MCF 10A (cell line): ENCODE measurements around the gene CHKA. TPM values are rescaled to one million over a fixed set of nuclear protein-coding genes. Genes with fewer than 3 reads are reported as not detected.

ENCODE experiments used
- BruUV-seq: library from RNA; stranded (reverse); fragments of 400-500 nt; replicated peaks from 2 replicates; lab custom pipeline; 2021; lab: Mats Ljungman, UMichigan
- CTCF ChIA-PET: fragments of 300-600 bp; sonication (Branson Sonifier 250); formaldehyde crosslinking; extraction: SDS; loops from one replicate; lab custom pipeline; 2021; ENCODE audit warnings: antibody characterized with exemption, inconsistent platforms; lab: Yijun Ruan, JAX
- POLR2A ChIA-PET: fragments of 300-600, 350-650 bp; sonication (Branson Sonifier 250); formaldehyde crosslinking; extraction: SDS; loops from one replicate; lab custom pipeline; 2020; ENCODE audit warnings: antibody characterized with exemption, inconsistent platforms; lab: Yijun Ruan, JAX
- DNase-seq: peaks from one replicate; pipeline ENCODE4 v3.0.0-alpha.2; 2018; ENCODE audit not compliant: unreplicated experiment
- H3K27ac Mint-ChIP-seq: one replicate; pipeline ENCODE4 v1.8.0; 2022; ENCODE audit warnings: mild to moderate bottlenecking, low read depth, mixed read lengths; ENCODE audit not compliant: unreplicated experiment
- H3K27me3 Mint-ChIP-seq: one replicate; pipeline ENCODE4 v1.8.0; 2022; ENCODE audit warnings: mixed read lengths; ENCODE audit not compliant: insufficient read depth, unreplicated experiment
- H3K36me3 Mint-ChIP-seq: one replicate; pipeline ENCODE4 v1.8.0; 2022; ENCODE audit warnings: mild to moderate bottlenecking, moderate library complexity, mixed read lengths; ENCODE audit not compliant: insufficient read depth, unreplicated experiment
- H3K4me1 Mint-ChIP-seq: one replicate; pipeline ENCODE4 v1.8.0; 2022; ENCODE audit warnings: mixed read lengths; ENCODE audit not compliant: insufficient read depth, unreplicated experiment
- H3K4me3 Mint-ChIP-seq: one replicate; pipeline ENCODE4 v1.8.0; 2022; ENCODE audit warnings: mild to moderate bottlenecking, moderate library complexity, mixed read lengths; ENCODE audit not compliant: unreplicated experiment
- H3K9me3 Mint-ChIP-seq: one replicate; pipeline ENCODE4 v1.8.0; 2022; ENCODE audit warnings: mixed read lengths; ENCODE audit not compliant: unreplicated experiment
- intact Hi-C: fragments of 100-400 bp; cut with micrococcal nuclease; formaldehyde crosslinking; loops from 2 replicates; pipeline ENCODE4 v1.14.1; 2022
- total RNA-seq: library from RNA; stranded (reverse); gene quantifications from 2 replicates; pipeline ENCODE4 v1.2.3, GENCODE V29; 2022
- TF ChIP-seq, protein P1 (sequence below): fragments of 200-600 bp; IDR thresholded peaks from one replicate; pipeline ENCODE4 v1.8.0; 2022; ENCODE audit warnings: antibody characterized with exemption, mild to moderate bottlenecking; ENCODE audit not compliant: unreplicated experiment

CHKA gene
- total RNA-seq, 1 experiment from 2014 or later, result 7.8 TPM

GRCh38 chr11:68133761-68134160 lies 12.6 kb upstream of the CHKA start:
- intact Hi-C loops, result no loop called here
- Mint-ChIP-seq H3K36me3 (peaks cover 4% of the 10 kb centered on the region), H3K27ac (no peak overlapping the region), H3K4me3 (no peak overlapping the region), H3K4me1 (no peaks in the 10 kb centered on the region), H3K9me3 (peaks cover 9% of the 10 kb centered on the region), H3K27me3 (peaks cover 22% of the 10 kb centered on the region)
- ChIA-PET CTCF (no interaction called here), POLR2A (no interaction called here)
- BruUV-seq, result no TSS peak
- TF ChIP-seq, protein P1, sequence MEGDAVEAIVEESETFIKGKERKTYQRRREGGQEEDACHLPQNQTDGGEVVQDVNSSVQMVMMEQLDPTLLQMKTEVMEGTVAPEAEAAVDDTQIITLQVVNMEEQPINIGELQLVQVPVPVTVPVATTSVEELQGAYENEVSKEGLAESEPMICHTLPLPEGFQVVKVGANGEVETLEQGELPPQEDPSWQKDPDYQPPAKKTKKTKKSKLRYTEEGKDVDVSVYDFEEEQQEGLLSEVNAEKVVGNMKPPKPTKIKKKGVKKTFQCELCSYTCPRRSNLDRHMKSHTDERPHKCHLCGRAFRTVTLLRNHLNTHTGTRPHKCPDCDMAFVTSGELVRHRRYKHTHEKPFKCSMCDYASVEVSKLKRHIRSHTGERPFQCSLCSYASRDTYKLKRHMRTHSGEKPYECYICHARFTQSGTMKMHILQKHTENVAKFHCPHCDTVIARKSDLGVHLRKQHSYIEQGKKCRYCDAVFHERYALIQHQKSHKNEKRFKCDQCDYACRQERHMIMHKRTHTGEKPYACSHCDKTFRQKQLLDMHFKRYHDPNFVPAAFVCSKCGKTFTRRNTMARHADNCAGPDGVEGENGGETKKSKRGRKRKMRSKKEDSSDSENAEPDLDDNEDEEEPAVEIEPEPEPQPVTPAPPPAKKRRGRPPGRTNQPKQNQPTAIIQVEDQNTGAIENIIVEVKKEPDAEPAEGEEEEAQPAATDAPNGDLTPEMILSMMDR, result no peak
- DNase-seq, result no peak

DNA sequence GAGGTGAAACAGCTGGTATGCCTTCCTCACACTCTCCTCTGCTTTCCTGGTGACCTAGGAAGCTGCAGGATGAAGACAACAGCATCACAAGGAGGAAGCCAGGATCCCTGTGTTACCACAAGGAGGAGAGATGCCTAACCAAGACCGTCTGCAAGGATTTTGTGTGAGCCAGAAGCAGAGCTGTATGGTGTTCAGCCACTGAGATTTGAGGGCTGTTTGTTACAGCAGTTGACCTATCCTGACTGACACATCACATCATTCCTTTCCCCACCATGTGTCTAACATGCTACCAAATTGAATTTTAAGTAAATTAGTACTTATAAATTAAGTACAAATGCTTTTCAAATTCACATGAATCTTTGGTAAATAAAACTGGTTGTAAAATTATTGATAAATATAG lies 8.9 kb upstream of the CHKA start:
- BruUV-seq, result no TSS peak
- DNase-seq, result no peak
- intact Hi-C loops, result no loop called here
- POLR2A ChIA-PET, result no interaction called here
- H3K36me3 Mint-ChIP-seq, result peaks cover 6% of the 10 kb centered on the region
- no peak overlapping the region for H3K4me3 Mint-ChIP-seq
- CTCF ChIA-PET, result no interaction called here
- peaks cover 9% of the 10 kb centered on the region for H3K9me3 Mint-ChIP-seq
- TF ChIP-seq, protein P1, result no peak
- no peaks in the 10 kb centered on the region for H3K4me1 Mint-ChIP-seq
- H3K27me3 Mint-ChIP-seq, result peaks cover 9% of the 10 kb centered on the region
- H3K27ac Mint-ChIP-seq, result no peak overlapping the region

DNA sequence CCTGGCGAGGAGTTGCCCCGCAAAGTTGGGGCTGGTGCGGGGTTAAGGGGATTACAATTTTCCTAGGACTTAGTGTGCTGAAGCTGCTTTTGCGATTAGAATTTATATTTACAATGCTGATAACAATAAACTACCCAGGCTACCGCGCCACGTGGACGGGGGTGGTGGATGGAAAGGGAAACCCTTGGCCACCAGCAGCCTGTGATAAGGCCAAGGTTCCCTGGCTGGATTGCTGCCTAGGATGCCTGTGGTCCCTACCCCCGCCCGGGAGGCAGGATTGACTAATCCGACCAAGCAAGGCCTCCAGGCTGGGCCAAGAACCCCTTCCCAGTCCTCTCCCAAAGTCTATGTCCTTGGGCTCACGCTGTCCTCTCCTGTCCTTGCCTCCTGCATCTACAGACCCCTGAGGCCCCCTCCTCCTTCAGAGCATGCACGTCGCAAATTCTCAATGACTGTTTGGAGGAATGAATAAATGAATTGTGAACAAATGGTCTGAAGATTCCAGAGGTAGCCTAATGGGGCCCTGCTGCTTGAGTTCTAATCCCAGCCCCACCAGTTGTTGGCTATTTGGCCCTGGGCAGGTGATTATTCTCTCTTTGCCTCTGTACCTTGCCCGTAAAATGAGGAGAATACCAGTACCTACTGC lies 7.6 kb upstream of the CHKA start:
- Mint-ChIP-seq H3K4me3 (no peak overlapping the region), H3K36me3 (peaks cover 4% of the 10 kb centered on the region), H3K27me3 (peaks cover 9% of the 10 kb centered on the region), H3K9me3 (peaks cover 9% of the 10 kb centered on the region), H3K27ac (no peak overlapping the region), H3K4me1 (no peaks in the 10 kb centered on the region)
- ChIA-PET CTCF (no interaction called here), POLR2A (no interaction called here)
- no TSS peak for BruUV-seq
- intact Hi-C loops, result loop anchor here (10.0 kb wide), 1 partner anchor 76 kb away; no protein-coding TSS in a partner anchor
- TF ChIP-seq, protein P1, result no peak
- no peak for DNase-seq

DNA sequence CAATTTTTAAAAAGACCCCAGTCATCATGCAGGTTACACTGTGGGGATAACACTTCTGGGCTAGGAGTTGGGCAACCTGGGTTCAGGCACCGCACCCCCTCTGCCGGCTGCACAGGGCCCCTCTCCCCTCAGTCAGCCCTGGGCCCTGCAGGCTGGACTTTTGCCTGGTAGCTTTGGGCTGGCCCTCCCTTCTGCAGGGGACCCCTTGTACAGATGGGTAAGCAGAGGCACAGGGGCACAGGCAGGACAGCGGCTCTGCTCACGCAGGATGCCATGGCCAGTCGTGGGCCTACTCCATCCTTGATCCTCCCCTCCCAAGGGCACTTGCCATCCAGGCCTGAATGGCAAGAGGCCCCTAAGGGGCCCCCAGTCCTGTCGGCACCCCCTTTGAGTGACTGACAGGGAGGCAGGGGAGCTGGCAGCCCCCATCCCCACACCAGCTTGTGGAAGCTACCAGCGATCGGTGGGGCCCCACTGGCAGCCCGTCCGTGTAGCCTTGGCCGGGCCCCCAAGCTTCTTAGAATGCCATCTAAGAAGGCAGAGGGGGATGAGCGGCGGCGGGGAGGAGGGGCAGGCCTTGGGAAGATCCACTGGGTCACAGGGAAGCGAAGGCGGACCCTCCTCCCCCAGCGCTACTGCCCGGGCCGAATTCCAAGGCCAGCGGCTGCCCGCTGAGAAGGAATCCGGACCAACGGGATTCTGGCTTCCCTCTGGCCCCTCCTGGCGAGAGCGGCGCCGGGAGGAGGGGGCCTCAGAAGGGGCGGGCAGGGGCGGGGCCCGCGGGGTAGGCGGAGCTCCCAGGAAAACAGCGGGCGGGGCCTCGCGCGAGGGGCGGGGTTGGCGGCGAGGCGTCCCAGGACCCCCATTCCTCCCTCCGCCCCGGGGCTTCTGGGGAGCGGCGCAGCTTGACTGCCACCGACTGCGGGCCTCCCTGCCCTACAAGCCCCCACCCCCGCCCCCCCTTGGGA lies 6.8 kb upstream of the CHKA start:
- H3K9me3 Mint-ChIP-seq, result peaks cover 9% of the 10 kb centered on the region
- CTCF ChIA-PET, result no interaction called here
- no peaks in the 10 kb centered on the region for H3K4me1 Mint-ChIP-seq
- POLR2A ChIA-PET, result no interaction called here
- H3K4me3 Mint-ChIP-seq, result no peak overlapping the region
- H3K27me3 Mint-ChIP-seq, result peaks cover 9% of the 10 kb centered on the region
- BruUV-seq, result no TSS peak
- no peak for DNase-seq
- no peak overlapping the region for H3K27ac Mint-ChIP-seq
- peaks cover 4% of the 10 kb centered on the region for H3K36me3 Mint-ChIP-seq
- intact Hi-C loops, result loop anchor here (10.0 kb wide), 1 partner anchor 77 kb away; no protein-coding TSS in a partner anchor
- TF ChIP-seq, protein P1, result no peak
